PC-9 (cell line): ENCODE data around the gene SST.

ENCODE experiments used
- CTCF ChIP-seq: fragments of 200-600 bp; sonication (generic); conservative IDR thresholded peaks from 2 replicates; pipeline ENCODE4 v1.6.1; 2017; ENCODE audit warnings: mixed run types, antibody characterized with exemption, mild to moderate bottlenecking, moderate library complexity
- EZH2 ChIP-seq: fragments of 200-600 bp; sonication (generic); IDR thresholded peaks from 2 replicates; pipeline ENCODE4 v1.8.0; 2017; ENCODE audit warnings: antibody characterized with exemption, low read depth

GRCh38 chr3:187684880-187685279 is 14.7 kb upstream of the SST start:
- no peak for TF ChIP-seq EZH2
- TF ChIP-seq CTCF = no peak
